Measurements from ENCODE around the gene ATE1. TPM values are rescaled to one million over a fixed set of nuclear protein-coding genes. Genes with fewer than 3 reads are reported as not detected.
"Not testable (repeated sequence)": the region's sequence is repeated elsewhere in the genome, so short reads cannot be mapped to it uniquely, and the experiment has no call there.

Gene ATE1
- total RNA-seq, 2 donors from 2014 or later: 16.5 to 24.4 TPM

- H3K27ac Mint-ChIP-seq: no peak overlapping the region
- H3K36me3 Mint-ChIP-seq (ENCODE audit: low read depth): no peaks in the 10 kb centered on the region
- H3K27me3 Mint-ChIP-seq: no peaks in the 10 kb centered on the region
Measured at GRCh38 chr10:121947343-121948330, 19.8 kb upstream of the ATE1 start.

GRCh38 chr10:121942749-121943416 lies 15.1 kb upstream of the ATE1 start:
- no peak overlapping the region for H3K27ac Mint-ChIP-seq
- no peak overlapping the region for H3K4me3 Mint-ChIP-seq
- H3K36me3 Mint-ChIP-seq (ENCODE audit: low read depth): no peaks in the 10 kb centered on the region
- ATAC-seq (replicated peaks): no peak
- H3K9me3 Mint-ChIP-seq: peaks cover 3% of the 10 kb centered on the region
- H3K27me3 Mint-ChIP-seq: peaks cover 12% of the 10 kb centered on the region
- H3K4me1 Mint-ChIP-seq: no peaks in the 10 kb centered on the region

More at GRCh38 chr10:121947343-121948330, 19.8 kb upstream of the ATE1 start:
- no peaks in the 10 kb centered on the region for H3K9me3 Mint-ChIP-seq
- H3K4me3 Mint-ChIP-seq: no peak overlapping the region
- no peak for ATAC-seq (replicated peaks)
- H3K4me1 Mint-ChIP-seq: no peaks in the 10 kb centered on the region

- H3K27me3 Mint-ChIP-seq: peaks cover 20% of the 10 kb centered on the region
- H3K4me1 Mint-ChIP-seq: no peaks in the 10 kb centered on the region
- no peak for ATAC-seq (replicated peaks)
- H3K4me3 Mint-ChIP-seq: no peak overlapping the region
- H3K27ac Mint-ChIP-seq: no peak overlapping the region
- peaks cover 3% of the 10 kb centered on the region for H3K9me3 Mint-ChIP-seq
- H3K36me3 Mint-ChIP-seq (ENCODE audit: low read depth): no peaks in the 10 kb centered on the region
Measured at GRCh38 chr10:121941532-121941931, 13.7 kb upstream of the ATE1 start.

GRCh38 chr10:121936295-121936694 lies 8.5 kb upstream of the ATE1 start:
- H3K27me3 Mint-ChIP-seq: peaks cover 20% of the 10 kb centered on the region
- no peak overlapping the region for H3K4me3 Mint-ChIP-seq
- H3K9me3 Mint-ChIP-seq: peaks cover 3% of the 10 kb centered on the region
- H3K36me3 Mint-ChIP-seq (ENCODE audit: low read depth): no peaks in the 10 kb centered on the region
- no peaks in the 10 kb centered on the region for H3K4me1 Mint-ChIP-seq
- no peak for ATAC-seq (replicated peaks)
- no peak overlapping the region for H3K27ac Mint-ChIP-seq

GRCh38 chr10:121935702-121936101 lies 7.9 kb upstream of the ATE1 start:
- no peaks in the 10 kb centered on the region for H3K36me3 Mint-ChIP-seq (ENCODE audit: low read depth)
- no peak for ATAC-seq (replicated peaks)
- no peaks in the 10 kb centered on the region for H3K4me1 Mint-ChIP-seq
- H3K4me3 Mint-ChIP-seq: no peak overlapping the region
- H3K27me3 Mint-ChIP-seq: peaks cover 20% of the 10 kb centered on the region
- H3K27ac Mint-ChIP-seq: no peak overlapping the region
- peaks cover 3% of the 10 kb centered on the region for H3K9me3 Mint-ChIP-seq

- not testable (repeated sequence) for H3K27me3 Mint-ChIP-seq; H3K36me3 Mint-ChIP-seq (ENCODE audit: low read depth); H3K9me3 Mint-ChIP-seq; ATAC-seq (replicated peaks); H3K27ac Mint-ChIP-seq; H3K4me1 Mint-ChIP-seq
- peak overlapping the region; percentile 97 for H3K4me3 Mint-ChIP-seq
Measured at GRCh38 chr10:121930268-121931085, 2.6 kb upstream of the ATE1 start.

GRCh38 chr10:121929585-121930267 lies 1.9 kb upstream of the ATE1 start:
- not testable (repeated sequence) for H3K36me3 Mint-ChIP-seq (ENCODE audit: low read depth); H3K9me3 Mint-ChIP-seq; H3K4me1 Mint-ChIP-seq; ATAC-seq (replicated peaks); H3K27me3 Mint-ChIP-seq
- peak overlapping the region; percentile 97 for H3K4me3 Mint-ChIP-seq
- H3K27ac Mint-ChIP-seq: peak overlapping the region; percentile 46

- Mint-ChIP-seq H3K4me3 (peak overlapping the region; percentile 97), H3K9me3 (no peaks in the 10 kb centered on the region), H3K27ac (peak overlapping the region; percentile 97), H3K27me3 (no peaks in the 10 kb centered on the region), H3K4me1 (peaks cover 10% of the 10 kb centered on the region), H3K36me3 (ENCODE audit: low read depth) (peaks cover 9% of the 10 kb centered on the region)
- peak; percentile 3 for ATAC-seq (replicated peaks)
Measured at GRCh38 chr10:121928528-121928884, 675 bp upstream of the ATE1 start.

GRCh38 chr10:121927318-121927840 lies 452 bp downstream of the ATE1 start:
- H3K4me3 Mint-ChIP-seq: peak overlapping the region; percentile 97
- ATAC-seq (replicated peaks): peak; percentile 78

GRCh38 chr10:121926671-121927317 lies 1.0 kb downstream of the ATE1 start:
- Mint-ChIP-seq H3K4me3 (peak overlapping the region; percentile 97), H3K27ac (peak overlapping the region; percentile 97), H3K36me3 (ENCODE audit: low read depth) (peaks cover 24% of the 10 kb centered on the region), H3K4me1 (peaks cover 10% of the 10 kb centered on the region), H3K27me3 (no peaks in the 10 kb centered on the region), H3K9me3 (no peaks in the 10 kb centered on the region)
- no peak for ATAC-seq (replicated peaks)

More at GRCh38 chr10:121927318-121927840, 452 bp downstream of the ATE1 start:
- no peaks in the 10 kb centered on the region for H3K9me3 Mint-ChIP-seq
- H3K27ac Mint-ChIP-seq: peak overlapping the region; percentile 97
- H3K27me3 Mint-ChIP-seq: no peaks in the 10 kb centered on the region
- H3K4me1 Mint-ChIP-seq: peaks cover 10% of the 10 kb centered on the region
- H3K36me3 Mint-ChIP-seq (ENCODE audit: low read depth): peaks cover 18% of the 10 kb centered on the region

- H3K27me3 Mint-ChIP-seq: no peaks in the 10 kb centered on the region
- H3K4me3 Mint-ChIP-seq: peak overlapping the region; percentile 97
- peaks cover 29% of the 10 kb centered on the region for H3K36me3 Mint-ChIP-seq (ENCODE audit: low read depth)
- H3K4me1 Mint-ChIP-seq: peaks cover 10% of the 10 kb centered on the region
- H3K9me3 Mint-ChIP-seq: no peaks in the 10 kb centered on the region
- H3K27ac Mint-ChIP-seq: no peak overlapping the region
- no peak for ATAC-seq (replicated peaks)
Measured at GRCh38 chr10:121926157-121926556, 1.7 kb downstream of the ATE1 start.

- ATAC-seq (replicated peaks): no peak
- H3K9me3 Mint-ChIP-seq: no peaks in the 10 kb centered on the region
- peaks cover 4% of the 10 kb centered on the region for H3K4me1 Mint-ChIP-seq
- no peak overlapping the region for H3K4me3 Mint-ChIP-seq
- peaks cover 55% of the 10 kb centered on the region for H3K36me3 Mint-ChIP-seq (ENCODE audit: low read depth)
- H3K27ac Mint-ChIP-seq: no peak overlapping the region
- H3K27me3 Mint-ChIP-seq: no peaks in the 10 kb centered on the region
Measured at GRCh38 chr10:121921238-121921931, 6.4 kb downstream of the ATE1 start.

GRCh38 chr10:121919666-121920065 lies 8.2 kb downstream of the ATE1 start:
- H3K27me3 Mint-ChIP-seq: no peaks in the 10 kb centered on the region
- no peak for ATAC-seq (replicated peaks)
- no peak overlapping the region for H3K27ac Mint-ChIP-seq
- no peak overlapping the region for H3K4me3 Mint-ChIP-seq
- peaks cover 68% of the 10 kb centered on the region for H3K36me3 Mint-ChIP-seq (ENCODE audit: low read depth)
- H3K9me3 Mint-ChIP-seq: no peaks in the 10 kb centered on the region
- H3K4me1 Mint-ChIP-seq: peaks cover 11% of the 10 kb centered on the region
